Small intestine (tissue), 7 donors: ENCODE results near the gene RORB. TPM values are rescaled to one million over a fixed set of nuclear protein-coding genes. Genes with fewer than 3 reads are reported as not detected.
A peak's percentile ranks its signal among the peaks of the same experiment; 100 is the strongest.

Source experiments
- DNase-seq, 2 donors: peaks; one replicate each; pipeline versions ENCODE4 v3.0.0 to v3.0.0-alpha.2; 2013
- FAIRE-seq: peaks from 2 replicates; lab custom pipeline; 2012; peaks lifted over from hg19 to GRCh38; lab: Jason Lieb, UNC
- H3K27ac ChIP-seq, 3 donors: one replicate each; pipeline ENCODE4 v1.5.1; 2013; ENCODE audit warnings: low read length in 2 of 3, mild to moderate bottlenecking in 2 of 3, control low read depth in 1 of 3, inconsistent platforms in 1 of 3, low read depth in 1 of 3, moderate library complexity in 1 of 3
- H3K27me3 ChIP-seq, 3 donors: one replicate each; pipeline ENCODE4 v1.6.1; 2013; ENCODE audit warnings: low read length in 3 of 3, inconsistent platforms in 1 of 3; ENCODE audit not compliant: control insufficient read depth in 3 of 3, insufficient read depth in 3 of 3
- H3K36me3 ChIP-seq, 3 donors: one replicate each; pipeline ENCODE4 v1.6.1; 2013; ENCODE audit warnings: low read length in 3 of 3, inconsistent platforms in 1 of 3, low read depth in 1 of 3, mild to moderate bottlenecking in 1 of 3, moderate library complexity in 1 of 3; ENCODE audit not compliant: control insufficient read depth in 3 of 3, insufficient read depth in 2 of 3
- H3K4me1 ChIP-seq, 3 donors: one replicate each; pipeline ENCODE4 v1.6.1; 2013; ENCODE audit warnings: low read length in 2 of 3, inconsistent platforms in 1 of 3, low read depth in 1 of 3, mild to moderate bottlenecking in 1 of 3, moderate library complexity in 1 of 3; ENCODE audit not compliant: control insufficient read depth in 3 of 3, insufficient read depth in 2 of 3
- H3K4me3 ChIP-seq, 3 donors: one replicate each; pipeline ENCODE4 v1.5.1; 2013; ENCODE audit warnings: low read length in 3 of 3, control low read depth in 1 of 3, inconsistent platforms in 1 of 3, low read depth in 1 of 3, mild to moderate bottlenecking in 1 of 3, moderate library complexity in 1 of 3
- H3K9me3 ChIP-seq, 2 donors: one replicate each; pipeline ENCODE4 v1.6.1; 2013; ENCODE audit warnings: low read depth in 1 of 2, low read length in 1 of 2; ENCODE audit not compliant: control insufficient read depth in 2 of 2, insufficient read depth in 1 of 2
- WGBS, 3 donors: extraction: QIAGEN DNeasy Blood & Tissue Kit; methylation state at CpG; one replicate each; pipeline ENCODE4 v1.1.7; 2013; 5-methylcytosine and 5-hydroxymethylcytosine counted together
- polyA plus RNA-seq, 4 donors: library from polyadenylated mRNA; stranded (reverse) in 3 of 4; unstranded in 1 of 4; fragments of 200-250 nt in 3 of 4; fragments of 120-200 nt in 1 of 4; gene quantifications; one replicate each; pipeline versions ENCODE4 v1.2.1 to v1.2.3, GENCODE V29; 2013
- donor health status: healthy with polysubstance abuse.
- donor health status: control.
- donor health status: control.
- donor health status: Bipolar disorder and iron deficiency.
- donor health status: healthy.

RORB gene
- polyA plus RNA-seq, 4 donors: 0.01 to 0.27 (median 0.04) TPM; not detected in 1

GRCh38 chr9:74672237-74672636 lies 175.1 kb downstream of the RORB start:
- H3K9me3 ChIP-seq: no peaks in the 10 kb centered on the region
- WGBS, 3 donors: 73 to 79% (median 74%) methylated on average over 2 of the region's 2 CpGs
- FAIRE-seq: no peak
- H3K27me3 ChIP-seq: no peaks in the 10 kb centered on the region
- no peaks in the 10 kb centered on the region for H3K4me1 ChIP-seq
- H3K27ac ChIP-seq: no peak overlapping the region
- no peak for DNase-seq
- no peak overlapping the region for H3K4me3 ChIP-seq
- no peaks in the 10 kb centered on the region for H3K36me3 ChIP-seq

GRCh38 chr9:74674077-74674476 lies 176.9 kb downstream of the RORB start:
- FAIRE-seq (no peak), DNase-seq (no peak)
- Histone ChIP-seq H3K27me3 (no peaks in the 10 kb centered on the region), H3K4me1 (no peaks in the 10 kb centered on the region), H3K27ac (no peak overlapping the region), H3K9me3 (no peaks in the 10 kb centered on the region), H3K36me3 (no peaks in the 10 kb centered on the region), H3K4me3 (no peak overlapping the region)
- WGBS, 3 donors: 82 to 88% (median 87%) methylated on average over 6 of the region's 6 CpGs

- H3K36me3 ChIP-seq: no peaks in the 10 kb centered on the region
- peaks cover 0 to 3% (median 0%) of the 10 kb centered on the region in 3 donors for H3K27me3 ChIP-seq
- DNase-seq (no peak), FAIRE-seq (no peak)
- H3K27ac ChIP-seq: no peak overlapping the region
- H3K4me3 ChIP-seq: no peak overlapping the region
- no peaks in the 10 kb centered on the region for H3K9me3 ChIP-seq
- H3K4me1 ChIP-seq: no peaks in the 10 kb centered on the region
- 16 to 20% (median 18%) methylated on average over 3 of the region's 3 CpGs for WGBS, 3 donors
These were observed 184.8 kb downstream of the RORB start for GRCh38 chr9:74681906-74682305.

GRCh38 chr9:74683322-74683721 lies 186.2 kb downstream of the RORB start:
- no peak overlapping the region for H3K27ac ChIP-seq
- H3K36me3 ChIP-seq: no peaks in the 10 kb centered on the region
- WGBS, 3 donors: 73 to 81% (median 74%) methylated on average over 4 of the region's 4 CpGs
- no peaks in the 10 kb centered on the region for H3K4me1 ChIP-seq
- H3K27me3 ChIP-seq: peaks cover 0 to 3% (median 0%) of the 10 kb centered on the region in 3 donors
- no peak for FAIRE-seq
- no peak for DNase-seq
- H3K9me3 ChIP-seq: no peaks in the 10 kb centered on the region
- no peak overlapping the region for H3K4me3 ChIP-seq

GRCh38 chr9:74691058-74691457 lies 193.9 kb downstream of the RORB start:
- Histone ChIP-seq H3K4me1 (no peaks in the 10 kb centered on the region), H3K36me3 (no peaks in the 10 kb centered on the region), H3K27ac (no peak overlapping the region), H3K4me3 (no peak overlapping the region), H3K27me3 (no peaks in the 10 kb centered on the region), H3K9me3 (no peaks in the 10 kb centered on the region)
- DNase-seq: no peak
- WGBS, 3 donors: 79 to 83% (median 82%) methylated on average over 8 of the region's 8 CpGs
- FAIRE-seq: no peak

- H3K9me3 ChIP-seq: no peaks in the 10 kb centered on the region
- 53 to 77% (median 57%) methylated on average over 1 of the region's 1 CpG for WGBS, 3 donors
- no peak overlapping the region for H3K27ac ChIP-seq
- H3K4me1 ChIP-seq: no peaks in the 10 kb centered on the region
- H3K36me3 ChIP-seq: no peaks in the 10 kb centered on the region
- no peaks in the 10 kb centered on the region for H3K27me3 ChIP-seq
- no peak for FAIRE-seq
- H3K4me3 ChIP-seq: no peak overlapping the region
- no peak for DNase-seq
These were observed 199.4 kb downstream of the RORB start for GRCh38 chr9:74696520-74696919.

- Histone ChIP-seq H3K9me3 (no peaks in the 10 kb centered on the region), H3K27me3 (no peaks in the 10 kb centered on the region), H3K27ac (no peak overlapping the region), H3K4me1 (no peaks in the 10 kb centered on the region), H3K4me3 (no peak overlapping the region), H3K36me3 (no peaks in the 10 kb centered on the region)
- WGBS, 3 donors: 49 to 63% (median 50%) methylated on average over 2 of the region's 2 CpGs
- FAIRE-seq (no peak), DNase-seq (no peak)
These were observed 200.4 kb downstream of the RORB start for GRCh38 chr9:74697535-74697934.

- DNase-seq (peak in 1 of 2 donors; percentile 7), FAIRE-seq (no peak)
- no peaks in the 10 kb centered on the region for H3K36me3 ChIP-seq
- no peak overlapping the region for H3K4me3 ChIP-seq
- H3K27ac ChIP-seq: no peak overlapping the region
- WGBS, 3 donors: 25 to 38% (median 37%) methylated on average over 5 of the region's 5 CpGs
- H3K27me3 ChIP-seq: peaks cover 0 to 2% (median 2%) of the 10 kb centered on the region in 3 donors
- no peaks in the 10 kb centered on the region for H3K9me3 ChIP-seq
- H3K4me1 ChIP-seq: no peaks in the 10 kb centered on the region
These were observed 214.2 kb downstream of the RORB start for GRCh38 chr9:74711341-74711740.

- Histone ChIP-seq H3K9me3 (no peaks in the 10 kb centered on the region), H3K4me1 (no peaks in the 10 kb centered on the region), H3K36me3 (no peaks in the 10 kb centered on the region), H3K27me3 (no peaks in the 10 kb centered on the region), H3K27ac (no peak overlapping the region), H3K4me3 (no peak overlapping the region)
- WGBS, 3 donors: 90 to 96% (median 94%) methylated on average over 2 of the region's 2 CpGs
- FAIRE-seq (no peak), DNase-seq (no peak)
These were observed 221.6 kb downstream of the RORB start for GRCh38 chr9:74718709-74719108.
